HG03196 (cell line): ENCODE data around the gene IFI30.

ENCODE experiments used
- ATAC-seq: cut with Tn5 transposase; IDR thresholded peaks from one replicate; pipeline ENCODE4 v1.9.1; 2021; ENCODE audit not compliant: unreplicated experiment

Gene IFI30

GRCh38 chr19:18223860-18224524 lies 50.4 kb downstream of the IFI30 start:
- no peak for ATAC-seq

- ATAC-seq: peak; percentile 89
These were observed 51.1 kb downstream of the IFI30 start for GRCh38 chr19:18224525-18225354.

- ATAC-seq: no peak
These were observed 51.7 kb downstream of the IFI30 start for GRCh38 chr19:18225355-18225701.

- no peak for ATAC-seq
These were observed 52.3 kb downstream of the IFI30 start, which contains the start of gene PDE4C for GRCh38 chr19:18225702-18226468. Gene PDE4C (minus strand): TSS chr19:18226438. CDS start chr19:18226415, 23 bp downstream.

GRCh38 chr19:18226956-18227780 lies 53.6 kb downstream of the IFI30 start:
- ATAC-seq: no peak
